ENCODE data around the gene MIPOL1.

The MIPOL1 gene

DNA sequence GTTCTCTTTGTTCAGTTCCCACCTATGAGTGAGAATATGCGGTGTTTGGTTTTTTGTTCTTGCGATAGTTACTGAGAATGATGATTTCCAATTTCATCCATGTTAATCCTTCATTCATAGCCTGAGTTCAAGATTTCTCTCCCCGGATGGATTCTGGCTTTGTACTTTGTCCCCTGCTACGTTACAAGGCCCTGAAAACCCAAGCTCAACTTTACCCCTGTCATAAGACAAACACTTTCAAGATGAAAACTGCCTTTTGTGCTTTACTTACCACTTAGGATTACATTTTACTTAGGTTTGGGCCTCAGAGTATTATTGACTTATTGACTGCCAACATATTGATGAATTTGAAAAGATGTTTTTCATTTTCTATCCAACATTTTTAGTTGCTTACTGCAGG, 361.0 kb downstream of the MIPOL1 start:
- no peak for FAIRE-seq

DNA sequence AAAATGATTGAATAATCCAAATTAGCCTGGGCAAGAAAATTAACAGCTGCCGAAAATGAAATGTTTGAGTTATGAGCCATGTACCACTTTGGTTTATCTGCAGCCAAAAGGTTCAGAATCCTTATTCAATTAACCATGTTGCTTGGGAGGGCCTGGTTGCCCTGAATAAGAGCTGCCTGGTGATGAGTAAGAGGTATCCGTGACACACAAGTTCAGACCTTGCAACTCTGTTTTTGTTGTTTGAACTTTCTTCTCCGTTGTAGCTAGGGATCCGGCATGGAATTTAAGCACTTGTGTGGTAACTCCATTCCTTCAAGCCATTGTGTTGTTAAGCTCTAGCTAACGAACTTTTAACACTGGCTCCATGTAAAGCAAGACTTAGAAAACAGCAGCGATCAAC, 361.6 kb downstream of the MIPOL1 start:
- no peak for FAIRE-seq

DNA sequence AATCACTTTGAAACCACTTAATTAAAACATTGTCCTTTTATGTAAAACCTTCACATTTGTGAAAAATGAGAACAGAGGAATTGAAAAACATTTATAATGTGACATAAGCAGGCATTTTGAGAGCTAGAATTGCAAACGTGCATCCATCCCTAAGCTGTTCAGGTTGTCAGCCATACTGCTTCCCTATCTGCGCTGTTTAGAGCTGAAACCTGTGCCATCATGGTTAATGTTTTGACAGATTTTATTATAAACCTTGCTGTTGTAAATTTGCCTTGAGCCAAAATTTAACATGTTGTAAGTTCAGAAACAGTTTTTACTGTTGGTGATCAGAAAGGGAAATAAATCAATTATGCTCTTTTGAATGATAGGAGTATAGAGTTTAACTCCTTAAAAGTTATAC, 365.5 kb downstream of the MIPOL1 start:
- FAIRE-seq, result no peak

DNA sequence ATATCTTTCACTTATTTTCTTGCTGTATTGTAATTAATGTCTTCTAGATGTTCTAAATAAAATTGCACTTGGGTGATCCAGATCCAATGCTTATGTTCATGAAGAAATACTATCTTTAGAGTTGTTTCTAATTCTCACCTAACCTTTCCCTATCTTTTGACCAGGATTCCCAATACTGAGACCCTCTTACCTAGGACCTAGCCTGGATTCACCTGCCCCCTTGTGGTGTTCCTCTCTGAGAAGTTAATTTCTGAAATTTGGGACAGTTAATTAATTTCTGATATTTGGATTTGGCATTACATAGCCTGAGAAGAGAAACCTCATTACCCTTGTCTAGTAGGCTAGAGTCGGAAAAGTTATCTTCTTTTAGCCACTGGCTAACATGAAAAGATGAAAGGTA, 367.8 kb downstream of the MIPOL1 start:
- no peak for FAIRE-seq

DNA sequence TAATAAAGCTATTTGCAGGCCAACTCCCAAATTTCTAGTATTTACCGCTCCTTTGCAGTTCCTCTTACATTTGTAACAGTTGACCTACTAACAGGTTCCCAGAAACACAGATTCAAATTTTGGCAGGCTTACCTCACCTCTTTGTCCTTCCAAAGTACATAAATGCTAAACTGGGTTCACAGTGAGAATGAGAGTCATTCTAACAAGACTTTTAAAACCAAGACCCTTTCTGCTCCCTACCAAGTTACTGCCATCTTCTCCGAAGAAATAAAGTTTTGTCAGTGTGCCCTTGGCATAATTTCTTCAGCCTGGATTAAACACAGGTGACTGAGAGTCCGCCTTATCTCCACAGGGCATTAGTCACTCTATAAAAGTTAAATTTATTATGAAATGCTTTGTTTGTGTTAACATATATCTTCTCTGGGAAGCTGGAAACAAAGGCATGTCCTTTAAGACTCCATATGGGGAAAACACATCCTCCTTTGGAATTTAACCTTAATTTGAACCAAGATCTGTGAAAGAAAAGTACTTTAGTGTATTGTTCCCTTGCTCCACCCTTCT, 369.2 kb downstream of the MIPOL1 start:
- no peak for FAIRE-seq

GRCh38 chr14:37569729-37570128, 372.0 kb downstream of the MIPOL1 start:
- FAIRE-seq, result no peak

- no peak for FAIRE-seq
Observed at GRCh38 chr14:37571391-37571790, 373.7 kb downstream of the MIPOL1 start.

DNA sequence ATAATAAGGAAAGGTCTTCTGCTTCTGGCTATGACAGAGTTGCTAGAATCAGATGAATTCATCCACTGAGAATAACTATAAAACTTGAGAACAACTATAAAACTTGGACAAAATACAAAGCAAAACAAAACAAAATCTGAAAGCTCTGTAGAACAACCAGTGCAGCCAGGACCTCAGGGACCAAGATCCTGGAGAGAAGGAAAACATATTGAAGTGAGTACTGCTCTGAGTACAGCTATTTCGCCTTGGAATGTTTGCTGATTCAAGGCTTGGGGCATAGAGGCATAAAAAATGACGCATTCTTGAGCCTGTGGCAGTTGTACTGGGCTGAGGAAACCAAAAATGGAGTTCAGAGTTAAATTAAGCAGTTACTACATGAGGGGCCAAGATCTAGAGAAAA, 375.6 kb downstream of the MIPOL1 start:
- FAIRE-seq, result no peak

DNA sequence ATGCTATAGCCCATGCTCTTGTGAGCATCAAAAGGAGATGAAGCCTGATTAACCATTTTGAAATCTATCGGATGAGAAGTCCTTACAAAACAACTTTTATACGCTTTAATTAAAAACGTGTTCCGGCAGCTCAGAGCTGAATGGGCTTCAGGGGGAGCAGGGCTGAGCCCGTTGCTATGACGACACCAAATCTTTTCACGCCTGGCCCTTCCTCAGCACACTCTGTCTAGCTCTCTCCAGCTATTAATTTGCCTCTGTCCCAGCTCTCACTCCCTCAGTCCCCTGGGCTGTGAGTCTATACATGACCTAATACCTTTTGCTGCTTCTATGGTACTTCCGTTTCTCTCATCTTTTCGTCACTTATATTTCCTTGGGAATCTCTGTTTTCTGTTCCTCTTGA, 381.5 kb downstream of the MIPOL1 start:
- no peak for FAIRE-seq

DNA sequence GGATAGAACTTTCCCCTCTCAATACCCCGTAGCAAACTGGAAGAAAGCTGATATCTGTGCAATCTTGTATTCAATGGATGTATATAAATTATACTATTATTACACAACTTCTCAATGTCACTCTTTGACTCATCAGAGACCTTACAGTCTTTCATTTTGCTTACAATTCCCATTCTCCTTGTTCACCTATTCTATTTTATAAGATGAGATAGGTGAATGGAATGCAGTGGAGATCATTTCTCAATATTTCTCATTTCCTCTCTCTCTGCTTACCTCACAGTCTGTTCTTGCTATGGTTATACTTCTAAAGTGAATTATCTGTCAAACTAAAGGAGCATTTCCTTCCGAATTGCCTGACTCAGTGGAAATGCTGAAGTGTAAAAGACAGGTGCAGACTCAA, 382.4 kb downstream of the MIPOL1 start:
- no peak for FAIRE-seq

DNA sequence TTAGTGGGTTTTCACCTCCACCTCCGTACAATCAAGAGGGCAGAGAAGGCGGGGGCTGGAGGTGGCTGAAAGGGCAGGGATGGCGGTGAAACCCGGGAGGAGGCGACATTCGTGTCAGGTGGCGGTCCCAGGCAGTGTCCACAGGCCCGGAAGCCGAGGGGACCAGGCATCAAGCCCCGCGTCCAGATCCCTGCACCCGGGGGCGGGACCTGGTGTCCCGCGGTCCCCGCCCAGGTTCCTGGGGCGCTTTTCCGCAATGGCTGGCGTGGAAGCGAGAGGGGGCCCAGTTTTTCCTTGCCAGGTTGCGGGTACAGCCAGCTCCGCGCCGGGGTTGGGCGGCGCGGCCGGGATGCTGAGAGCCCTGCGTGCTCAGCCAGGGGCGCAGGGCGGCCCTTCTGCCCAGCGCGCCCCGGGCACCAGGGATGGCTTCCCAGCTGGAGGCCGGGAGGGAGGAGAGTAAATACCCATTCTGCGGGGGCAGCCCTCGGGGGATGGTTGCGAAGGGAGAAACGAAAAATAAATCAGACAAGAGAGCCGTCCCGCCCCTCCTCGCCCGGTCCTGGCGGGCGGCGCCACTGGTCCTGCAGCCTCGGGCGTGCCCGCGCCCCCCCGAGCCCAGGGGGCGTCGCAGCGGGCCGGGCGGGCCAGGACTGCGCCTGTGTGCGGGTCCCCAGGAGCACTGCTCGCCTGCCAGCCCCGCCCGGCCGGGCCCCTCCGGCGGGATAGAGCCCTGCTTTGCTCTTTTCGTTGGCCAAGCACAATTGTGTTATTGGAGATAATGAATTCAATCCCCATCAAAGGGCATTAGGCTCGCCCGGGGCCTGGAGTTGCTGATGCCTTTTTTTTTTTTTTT, 385.8 kb downstream of the MIPOL1 start:
- FAIRE-seq, result no peak

DNA sequence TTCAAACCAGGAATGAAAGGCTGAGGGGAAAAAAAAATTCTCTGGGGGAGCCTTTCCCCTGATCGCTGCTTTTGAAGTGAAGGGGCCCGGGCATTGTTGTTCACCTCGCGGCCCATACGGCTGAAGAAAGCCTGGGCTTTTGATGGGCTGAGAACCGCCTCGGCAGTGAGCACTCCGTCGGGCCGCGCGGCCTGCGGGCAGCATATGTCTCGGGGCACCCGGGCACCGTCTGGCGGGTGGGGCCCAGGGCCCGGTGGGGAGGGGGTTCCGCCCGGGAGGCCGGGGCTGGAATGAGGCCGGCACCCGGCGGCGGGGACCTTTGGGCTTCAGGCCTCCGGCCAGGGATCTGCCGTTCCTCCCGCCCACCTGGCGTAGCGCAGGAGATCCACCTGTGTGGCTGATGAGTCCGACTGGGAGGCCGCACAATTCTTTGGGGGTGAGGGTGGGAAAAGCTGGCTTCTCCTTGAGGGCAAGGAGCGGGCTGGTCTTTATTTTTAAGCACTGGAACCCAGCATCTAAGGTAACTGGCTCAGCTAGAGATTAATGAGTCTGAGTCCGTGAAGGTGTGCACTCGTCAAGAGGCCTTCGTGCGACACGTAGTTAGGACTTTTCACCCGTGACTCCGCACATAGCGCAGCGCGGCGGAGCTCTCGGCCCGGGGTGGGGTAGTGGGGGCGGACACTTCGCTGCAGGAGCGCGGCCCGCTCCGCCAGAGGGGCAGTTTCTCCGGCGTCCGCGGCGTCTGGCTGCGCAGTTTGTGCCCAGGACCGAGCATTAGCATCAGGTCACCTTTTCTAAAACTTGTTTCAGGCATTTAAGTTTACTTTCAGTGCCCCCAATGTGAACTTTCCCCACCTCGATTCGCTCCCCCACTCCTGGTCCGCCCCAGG, 386.7 kb downstream of the MIPOL1 start:
- no peak for FAIRE-seq

DNA sequence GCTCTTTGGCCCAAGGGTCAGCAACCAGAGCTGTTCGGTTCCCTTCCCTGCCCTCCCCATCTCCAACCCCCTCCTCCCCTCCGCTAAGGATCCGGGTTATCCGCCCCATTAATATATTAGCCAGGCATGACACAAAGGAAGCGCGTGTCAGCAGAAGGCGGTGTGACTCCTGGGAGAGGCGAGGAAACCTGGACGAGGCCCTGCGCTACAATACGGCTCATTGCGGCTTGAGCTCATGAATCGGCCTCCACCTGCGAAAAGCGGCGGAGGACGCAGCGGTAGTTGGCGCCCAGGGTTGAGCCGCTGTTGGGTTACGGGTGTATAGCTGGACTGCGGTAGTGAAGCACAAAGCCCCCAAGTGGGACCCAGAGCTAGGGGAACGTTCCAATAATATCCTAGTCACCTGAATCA, 387.4 kb downstream of the MIPOL1 start:
- no peak for FAIRE-seq

- FAIRE-seq, result peak; percentile 18
Observed at GRCh38 chr14:37585971-37586796, 388.4 kb downstream of the MIPOL1 start.

GRCh38 chr14:37586797-37587130, 389.0 kb downstream of the MIPOL1 start:
- no peak for FAIRE-seq

- no peak for FAIRE-seq
Observed at GRCh38 chr14:37587131-37587803, 389.5 kb downstream of the MIPOL1 start.

GRCh38 chr14:37587881-37588666, 390.3 kb downstream of the MIPOL1 start:
- FAIRE-seq, result no peak

DNA sequence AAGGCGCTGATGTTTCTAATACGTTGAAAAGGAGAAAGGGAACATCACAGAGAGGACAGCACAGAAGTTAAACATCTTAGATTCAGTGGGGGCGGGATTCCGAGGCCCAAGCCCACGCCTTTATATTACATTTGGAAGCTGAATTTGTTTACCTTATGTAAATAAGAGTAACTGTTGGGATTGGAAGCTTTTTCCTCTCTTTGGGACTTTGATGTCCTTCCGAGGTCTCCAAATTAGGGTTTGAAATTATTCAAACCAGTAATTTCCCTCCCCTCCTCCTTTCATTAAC, 390.9 kb downstream of the MIPOL1 start:
- FAIRE-seq, result no peak

- no peak for FAIRE-seq
Observed at GRCh38 chr14:37588956-37589714, 391.4 kb downstream of the MIPOL1 start.

DNA sequence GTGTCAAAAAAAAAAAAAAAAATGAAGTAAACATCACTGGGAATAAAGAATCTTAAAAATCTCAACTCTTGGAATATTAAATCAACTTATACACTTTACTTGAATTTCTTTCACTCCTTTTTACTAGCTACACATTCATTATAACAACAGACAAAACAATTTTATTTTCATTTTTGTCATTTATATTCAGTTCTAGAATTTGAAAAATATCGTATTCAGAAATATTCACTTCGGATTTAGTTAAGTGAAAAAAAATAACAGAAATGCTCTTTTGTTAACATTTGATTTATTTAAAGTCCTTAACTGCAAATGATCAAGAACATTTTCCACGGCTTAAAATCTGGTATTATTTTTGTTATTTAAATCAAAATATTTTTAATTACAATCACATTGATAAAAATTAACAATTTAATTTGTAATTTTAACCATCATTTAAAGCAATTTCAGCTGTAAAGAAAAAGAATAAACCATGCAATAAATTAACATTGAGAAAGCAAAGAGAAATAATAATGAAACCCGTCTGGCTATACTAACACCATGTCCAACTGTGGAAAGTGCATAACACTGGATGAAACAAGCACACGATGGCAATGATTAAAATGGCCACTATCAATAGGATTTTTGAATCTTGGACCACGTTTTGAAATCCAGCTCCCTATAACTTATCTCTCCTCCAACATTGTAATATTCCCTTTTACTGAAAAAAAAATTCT, 392.1 kb downstream of the MIPOL1 start:
- FAIRE-seq, result peak; percentile 89

Data from endometrium (tissue), 2 donors.